Activated T-cell treated with anti-CD3 and anti-CD28 coated beads, Interleukin-2, amount 50 U/mL, for 1 hour (primary cell): ENCODE results near the gene CANT1.
A peak's percentile ranks its signal among the peaks of the same experiment; 100 is the strongest.
"Not testable (repeated sequence)": the region's sequence is repeated elsewhere in the genome, so short reads cannot be mapped to it uniquely, and the experiment has no call there.

Source experiments
- DNase-seq: peaks from one replicate; pipeline ENCODE4 v3.0.0-alpha.2; 2020

The CANT1 gene

DNA sequence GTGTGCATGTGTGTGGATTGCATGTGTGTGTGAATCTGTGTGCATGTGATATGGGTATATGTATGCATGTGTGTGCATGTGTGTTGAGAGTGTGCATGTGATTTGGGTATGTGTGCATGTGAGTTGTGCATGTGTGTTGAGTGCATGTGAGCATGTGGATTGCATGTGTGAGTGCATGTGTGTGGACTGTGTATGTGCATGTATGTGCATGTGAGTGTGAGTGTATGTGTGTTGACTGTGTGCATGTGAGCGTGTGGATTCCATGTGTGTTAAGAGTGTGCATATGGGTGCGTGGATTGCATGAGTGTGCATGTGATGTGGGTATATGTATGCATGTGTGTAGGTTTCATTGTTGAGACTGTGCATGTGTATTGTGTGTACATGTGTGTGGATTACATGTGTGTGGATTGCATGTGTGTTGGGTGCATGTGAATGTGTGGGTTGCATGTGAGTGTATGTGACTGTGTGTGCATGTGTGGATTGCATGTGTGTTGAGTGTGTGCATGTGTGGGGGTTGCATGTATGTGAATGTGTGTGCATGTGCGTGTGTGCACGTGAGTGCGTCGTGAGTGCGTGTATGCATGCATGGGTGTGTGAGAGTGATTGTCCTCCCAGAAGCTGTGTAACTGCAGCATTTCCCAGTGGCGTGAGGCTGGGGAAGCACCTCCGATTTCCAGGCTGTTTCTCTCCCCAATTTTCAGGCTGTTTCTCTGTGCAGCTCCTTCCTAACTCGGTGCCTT is 33.8 kb upstream of the CANT1 start:
- no peak for DNase-seq

DNA sequence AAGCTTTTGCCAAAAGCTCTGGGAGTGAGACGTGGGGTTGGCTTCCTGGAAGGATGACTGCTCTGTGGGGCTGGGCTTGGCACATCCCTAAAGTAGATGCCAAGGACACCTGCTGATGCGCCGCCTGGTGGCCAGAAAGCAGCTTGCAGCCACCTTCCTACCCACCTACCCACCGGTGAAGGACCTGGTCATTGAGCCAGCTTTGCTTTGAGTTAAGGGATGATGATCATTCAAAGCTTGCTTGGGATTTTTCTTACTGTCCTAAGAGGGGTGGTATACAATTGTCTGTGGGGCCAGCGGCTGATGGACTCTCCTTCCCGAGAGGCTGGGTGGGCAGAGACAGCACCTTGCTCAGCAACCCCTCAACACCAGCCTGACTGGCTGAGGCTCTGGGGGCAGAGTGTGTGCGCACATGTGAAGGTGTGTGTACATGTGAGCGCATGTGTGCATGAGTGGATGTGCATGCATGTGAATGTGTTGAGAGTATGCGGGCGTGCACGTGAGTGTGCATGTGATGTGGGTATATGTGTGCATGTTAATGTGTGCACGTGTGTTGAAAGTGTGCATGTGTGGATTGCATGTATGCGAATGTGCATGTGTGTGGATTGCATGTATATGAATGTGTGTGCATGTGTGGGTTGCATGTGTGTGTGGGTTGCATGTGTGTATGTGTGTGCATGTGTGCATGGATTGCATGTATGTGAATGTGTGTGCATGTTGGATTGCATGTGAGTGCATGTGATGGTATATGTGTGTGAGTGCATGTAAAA is 33.0 kb upstream of the CANT1 start:
- DNase-seq: peak; percentile 76

DNA sequence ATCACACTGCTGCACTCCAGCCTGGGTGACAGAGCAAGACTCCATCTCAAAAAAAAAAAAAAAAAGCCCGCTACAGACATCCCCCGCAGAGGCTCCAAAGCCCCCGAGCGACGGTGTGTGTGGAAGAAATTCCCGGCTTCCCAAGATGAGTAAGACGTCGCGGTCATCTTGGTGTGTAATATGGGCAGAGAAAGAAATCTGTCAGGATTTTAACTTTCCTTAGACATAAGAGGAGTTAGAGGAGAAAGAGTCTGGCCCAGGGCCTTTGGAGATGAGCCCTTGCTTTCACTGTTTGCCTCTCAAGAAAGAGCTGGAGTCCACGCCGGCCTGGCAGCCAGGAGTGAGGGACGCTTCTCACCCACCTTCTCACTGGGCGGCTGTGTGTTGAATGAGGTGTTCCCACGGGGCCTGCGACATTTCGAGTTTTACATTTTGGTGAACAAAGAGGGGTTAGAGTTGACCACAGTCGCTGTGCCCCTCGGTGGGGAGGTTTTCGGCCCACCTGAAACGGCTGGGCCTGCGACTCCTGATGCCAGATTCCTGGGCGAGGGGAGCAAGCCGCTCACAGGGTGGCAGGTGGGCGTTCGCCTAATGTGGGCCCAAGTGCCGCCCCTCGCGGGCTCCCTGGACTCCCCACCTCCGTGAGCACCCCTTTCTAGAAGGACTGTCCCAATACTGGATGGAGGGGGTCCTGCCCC is 32.3 kb upstream of the CANT1 start:
- DNase-seq: no peak

DNA sequence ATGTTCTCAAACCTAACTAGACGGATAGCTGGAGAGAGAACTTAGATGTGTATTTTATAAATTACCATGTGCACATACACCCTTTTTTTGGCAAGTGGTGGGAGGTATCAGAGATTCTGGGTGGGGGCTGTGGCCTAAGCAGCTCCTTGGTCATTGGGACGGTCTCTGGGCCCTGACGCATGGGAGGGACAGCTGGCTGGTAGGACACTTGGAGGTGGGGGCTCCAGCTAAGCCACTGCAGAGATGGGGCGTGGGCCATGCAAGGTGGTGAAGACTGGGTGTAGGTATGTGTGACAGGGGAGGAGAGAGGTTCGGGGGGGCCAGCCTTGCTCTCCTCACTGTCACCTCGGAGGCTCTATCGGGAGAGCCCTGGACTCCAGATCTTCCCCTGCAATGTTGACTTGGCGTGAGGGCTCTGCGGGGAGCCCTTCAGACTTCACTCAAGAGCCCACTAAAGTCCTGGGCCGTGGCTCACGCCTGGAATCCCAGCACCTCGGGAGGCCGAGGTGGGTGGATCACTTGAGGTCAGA is 31.5 kb upstream of the CANT1 start:
- DNase-seq: no peak

DNA sequence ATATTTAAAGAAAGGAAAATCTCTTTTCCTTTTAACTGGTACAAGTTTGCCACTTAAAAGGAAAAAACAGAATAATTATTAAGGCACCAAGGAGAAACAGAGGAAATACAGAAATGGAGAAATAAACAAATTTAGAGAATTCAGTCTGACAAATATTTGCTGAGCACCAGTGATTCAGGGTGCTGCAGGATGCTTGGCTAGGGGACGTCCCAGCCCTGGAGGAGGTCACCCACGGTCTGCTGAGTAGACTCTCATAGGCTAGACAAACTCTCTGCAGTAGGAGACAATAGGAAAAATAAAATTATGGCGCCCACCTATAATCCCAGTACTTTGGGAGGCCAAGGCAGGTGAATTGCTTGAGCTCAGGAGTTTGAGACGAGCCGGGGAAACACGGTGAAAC is 30.3 kb upstream of the CANT1 start:
- DNase-seq: no peak

DNA sequence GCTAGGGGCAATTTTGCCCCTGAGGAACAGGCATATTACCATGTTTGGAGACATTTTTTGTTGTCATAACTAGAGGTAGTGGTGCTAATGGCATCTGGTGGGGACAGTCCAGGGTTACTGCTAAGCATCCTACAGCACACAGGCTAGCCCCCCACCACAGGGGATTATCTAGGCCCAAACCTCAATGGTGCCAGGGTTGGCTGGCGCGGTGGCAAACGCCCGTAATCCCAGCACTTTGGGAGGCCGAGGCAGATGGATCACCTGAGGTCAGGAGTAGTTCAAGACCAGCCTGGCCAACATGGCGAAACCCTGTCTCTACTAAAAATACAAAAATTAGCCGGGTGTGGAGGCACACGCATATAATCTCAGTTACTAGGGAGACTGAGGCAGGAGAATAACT is 29.6 kb upstream of the CANT1 start:
- no peak for DNase-seq

DNA sequence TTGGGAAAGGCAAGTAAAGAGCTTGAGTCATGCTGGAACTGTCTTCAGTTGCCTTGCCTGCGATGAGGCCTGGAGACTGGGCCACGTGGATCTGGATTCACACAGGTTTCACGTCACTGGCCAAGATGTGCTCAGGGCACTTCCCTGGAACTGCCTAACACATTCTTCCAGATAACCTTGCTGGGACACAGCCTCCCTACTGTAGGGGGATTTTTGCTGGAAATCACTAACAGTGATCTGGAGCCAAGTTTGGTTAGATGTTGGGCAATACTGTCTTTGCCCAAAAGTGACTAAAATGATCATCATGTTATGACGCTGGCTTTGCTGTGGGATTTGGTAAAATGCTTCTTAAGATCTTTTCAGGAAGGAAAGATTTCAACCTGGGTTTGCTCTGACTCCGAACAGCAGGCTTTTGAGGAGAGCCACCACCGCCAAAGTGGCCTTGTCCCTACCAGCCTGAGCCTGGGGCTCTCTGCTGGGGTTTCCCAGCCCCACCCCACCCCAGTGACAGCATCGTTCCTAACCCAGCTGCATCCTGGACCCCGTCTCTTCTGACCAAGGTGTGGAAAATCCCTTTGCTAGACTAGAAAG is 29.1 kb upstream of the CANT1 start:
- no peak for DNase-seq

DNA sequence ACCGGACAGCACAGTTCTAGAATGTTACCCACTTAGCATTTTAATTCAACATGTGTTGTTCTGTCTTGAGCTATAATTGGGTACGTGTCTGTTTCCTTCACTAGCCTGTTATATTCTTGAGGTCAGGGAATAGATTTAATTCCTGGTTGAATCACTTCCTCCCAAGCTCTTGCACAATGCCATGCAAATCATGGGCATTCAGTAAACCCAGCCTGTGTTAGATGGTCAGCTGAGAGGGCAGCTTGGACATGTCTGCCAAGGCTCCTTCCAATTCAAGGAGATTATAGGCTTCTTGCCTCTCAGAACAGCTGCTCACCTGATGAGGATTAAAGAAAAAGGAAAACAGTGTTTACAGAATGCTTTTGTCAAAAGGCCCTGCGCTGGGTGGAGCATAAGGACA is 27.0 kb upstream of the CANT1 start:
- DNase-seq: no peak

DNA sequence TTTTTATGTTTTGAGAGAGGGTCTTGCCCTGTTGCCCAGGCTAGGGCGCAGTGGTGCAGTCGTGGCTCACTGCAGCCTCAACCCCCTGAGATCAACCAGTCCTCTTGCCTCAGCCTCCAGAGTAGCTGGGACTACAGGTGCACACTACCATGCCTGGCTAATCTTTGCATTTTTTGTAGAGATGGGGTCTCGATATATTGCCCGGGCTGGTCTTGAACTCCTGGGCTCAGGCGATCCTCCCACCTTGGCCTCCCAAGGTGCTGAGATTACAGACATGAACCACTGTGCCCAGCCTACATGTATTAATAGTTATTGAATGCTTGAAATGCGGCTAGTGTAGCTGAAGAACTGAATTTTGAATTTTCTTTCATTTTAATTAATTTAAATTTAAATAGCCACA is 26.6 kb upstream of the CANT1 start:
- no peak for DNase-seq

DNA sequence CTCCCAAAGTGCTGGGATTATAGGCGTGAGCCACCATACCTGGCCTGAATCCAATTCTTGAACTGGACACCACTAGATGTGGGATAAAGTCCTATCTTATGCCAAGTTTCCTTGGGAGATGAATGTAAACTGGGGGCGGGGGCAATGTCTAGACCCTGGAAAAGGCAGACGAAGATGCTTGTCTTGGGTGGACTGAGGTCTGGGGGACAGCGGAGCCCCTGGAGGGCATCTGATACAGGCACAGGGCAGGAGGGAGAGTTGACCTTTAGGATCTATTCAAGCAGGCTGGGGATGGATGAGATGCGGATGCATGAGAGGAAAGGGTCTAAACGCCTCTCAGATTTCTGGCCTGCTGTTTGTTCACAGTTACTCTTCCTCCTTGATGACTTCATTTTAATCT is 26.1 kb upstream of the CANT1 start:
- no peak for DNase-seq

DNA sequence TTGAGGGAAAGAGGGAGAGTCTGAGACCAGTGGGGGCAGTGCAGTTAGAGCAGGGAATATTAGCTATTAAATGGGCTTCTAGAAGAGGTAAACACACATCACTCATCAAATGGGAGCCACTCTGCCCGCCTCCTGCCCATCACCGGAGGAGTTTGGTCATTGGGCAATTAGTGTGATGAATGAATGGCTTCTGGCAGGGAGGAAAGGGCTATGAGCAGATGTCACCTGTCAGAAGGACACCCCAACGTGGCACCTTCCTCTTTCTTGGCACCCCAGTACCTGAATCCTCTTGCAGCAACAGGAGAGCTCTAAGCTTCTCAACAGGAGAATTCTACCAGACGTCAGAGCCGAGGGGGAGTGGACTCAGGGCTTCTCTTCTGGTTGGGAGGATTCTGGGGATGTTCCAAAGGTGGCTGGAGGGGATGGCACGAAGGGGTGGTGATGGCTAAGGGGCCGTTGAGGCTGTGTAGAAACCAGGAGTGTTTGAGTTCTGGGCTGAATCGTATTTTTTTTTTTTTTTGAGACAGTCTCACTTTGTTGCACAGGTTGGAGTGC is 25.4 kb upstream of the CANT1 start:
- no peak for DNase-seq

DNA sequence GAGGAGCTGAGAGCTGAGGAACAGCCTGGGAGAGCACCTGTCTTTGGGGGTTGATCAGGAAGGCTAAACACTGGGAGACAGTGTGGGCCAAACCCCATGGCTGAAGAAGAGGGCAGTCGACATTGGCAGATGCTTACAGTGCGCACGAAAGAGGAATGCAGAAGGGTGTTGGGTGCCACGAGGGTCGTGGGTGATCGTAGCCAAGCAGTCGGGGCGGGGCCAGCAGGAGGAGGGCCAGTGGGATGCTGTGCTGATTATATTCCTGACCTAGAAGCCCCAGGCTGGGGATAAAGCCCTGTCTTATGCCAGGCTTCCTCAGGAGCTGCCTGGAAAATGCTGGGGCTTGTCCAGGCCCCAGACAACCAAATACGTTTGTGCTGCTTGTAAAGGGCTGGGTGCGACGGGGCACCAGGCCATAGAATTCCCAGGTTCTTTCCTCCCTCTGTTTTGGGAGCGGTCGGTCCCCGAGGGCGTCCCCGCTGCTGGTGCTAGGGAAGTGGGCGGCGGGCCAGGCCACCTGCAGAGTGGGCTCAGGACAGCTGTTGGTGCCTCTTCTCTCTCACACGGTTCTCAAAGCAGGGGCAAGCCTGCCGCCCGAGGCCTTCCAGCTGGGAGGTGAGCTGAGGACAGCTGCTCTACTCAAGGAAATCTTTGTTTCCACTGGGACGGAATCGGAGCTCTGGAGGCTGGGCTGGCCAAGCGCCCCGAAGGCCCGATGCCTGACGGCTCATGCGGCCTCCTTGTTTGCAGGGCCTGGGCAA is 24.4 kb upstream of the CANT1 start:
- no peak for DNase-seq

DNA sequence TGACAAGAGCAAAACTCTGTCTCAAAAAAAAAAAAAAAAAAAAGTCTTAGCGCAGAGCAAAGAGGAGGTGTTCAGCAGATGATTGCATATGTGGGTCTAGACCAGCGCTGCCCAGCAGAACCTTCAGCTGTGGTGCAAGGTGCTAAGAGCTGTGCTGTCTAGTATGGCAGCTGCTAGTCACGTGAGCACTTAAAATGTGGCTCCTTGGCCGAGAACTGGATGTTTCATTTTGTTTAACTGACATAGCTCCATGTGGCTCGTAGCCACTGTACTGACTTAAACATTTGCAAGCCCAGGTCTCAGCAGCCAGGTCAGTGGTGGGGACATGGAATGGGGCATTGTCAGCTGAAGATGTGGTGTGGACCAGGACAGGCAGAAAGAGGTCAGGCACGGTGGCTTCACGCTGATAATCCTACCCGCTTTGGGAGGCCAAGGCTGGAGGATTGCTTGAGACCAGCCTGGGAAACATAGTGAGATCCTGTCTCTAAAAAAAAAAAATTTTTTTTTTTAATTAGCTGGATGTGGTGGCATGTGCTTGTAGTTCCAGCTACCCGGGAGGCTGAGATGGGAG is 23.6 kb upstream of the CANT1 start:
- DNase-seq: no peak

DNA sequence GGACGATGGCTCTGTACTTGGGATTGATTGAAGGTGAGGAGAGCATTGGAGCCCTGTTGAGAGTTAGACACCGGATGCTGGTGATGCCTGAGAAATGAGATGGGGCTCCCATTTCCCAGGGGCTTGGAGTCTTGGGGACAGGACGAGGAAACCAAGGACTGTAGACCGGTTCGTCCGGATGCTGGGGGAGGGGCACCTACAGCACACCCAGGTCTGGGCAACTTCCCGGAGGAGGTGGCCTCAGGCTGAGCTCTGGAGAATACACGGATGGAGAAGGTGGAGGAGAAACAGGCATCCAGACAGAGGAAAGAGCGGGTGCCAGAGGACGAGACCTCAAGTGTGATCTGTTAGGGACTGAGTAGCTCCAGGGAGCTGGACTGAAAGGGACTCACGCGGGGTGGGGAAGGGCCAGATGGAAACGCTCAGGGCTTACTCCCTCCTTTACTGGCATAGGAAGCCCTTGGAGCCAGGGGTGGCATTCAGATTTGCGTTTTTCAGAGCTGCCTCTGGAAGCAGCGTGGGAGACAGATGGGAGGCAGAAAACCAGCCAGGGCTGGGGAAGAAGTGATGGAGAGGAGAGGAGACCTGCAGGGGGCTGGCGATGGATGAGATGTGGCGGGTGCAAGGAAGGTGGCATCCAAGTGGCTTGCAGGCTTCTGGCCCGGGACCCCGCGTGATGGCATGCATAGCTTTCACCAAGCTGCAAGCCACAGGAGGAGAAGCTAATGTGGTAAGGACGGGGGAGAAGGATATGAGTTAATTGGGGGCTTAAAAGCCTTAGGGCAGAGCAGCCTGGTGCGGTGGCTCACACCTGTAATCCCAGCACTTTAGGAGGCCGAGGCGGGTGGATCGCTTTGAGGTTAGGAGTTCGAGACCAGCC is 22.7 kb upstream of the CANT1 start:
- DNase-seq: no peak

DNA sequence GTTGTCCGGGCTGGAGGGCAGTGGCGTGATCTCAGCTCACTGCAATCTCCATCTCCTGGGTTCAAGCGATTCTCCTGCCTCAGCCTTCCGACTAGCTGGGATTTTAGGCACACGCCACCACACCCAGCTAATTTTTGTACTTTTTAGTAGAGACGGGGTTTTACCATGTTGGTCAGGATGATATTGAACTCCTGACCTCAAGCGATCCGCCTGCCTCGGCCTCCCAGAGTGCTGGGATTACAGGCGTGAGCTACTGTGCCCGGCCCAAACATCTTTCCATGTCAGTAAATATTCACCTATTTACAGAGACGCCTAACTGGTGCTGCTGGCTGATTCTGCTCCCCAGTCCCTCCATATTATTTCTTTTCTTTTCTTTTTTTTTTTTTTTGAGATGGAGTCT is 21.1 kb upstream of the CANT1 start:
- not testable (repeated sequence) for DNase-seq

DNA sequence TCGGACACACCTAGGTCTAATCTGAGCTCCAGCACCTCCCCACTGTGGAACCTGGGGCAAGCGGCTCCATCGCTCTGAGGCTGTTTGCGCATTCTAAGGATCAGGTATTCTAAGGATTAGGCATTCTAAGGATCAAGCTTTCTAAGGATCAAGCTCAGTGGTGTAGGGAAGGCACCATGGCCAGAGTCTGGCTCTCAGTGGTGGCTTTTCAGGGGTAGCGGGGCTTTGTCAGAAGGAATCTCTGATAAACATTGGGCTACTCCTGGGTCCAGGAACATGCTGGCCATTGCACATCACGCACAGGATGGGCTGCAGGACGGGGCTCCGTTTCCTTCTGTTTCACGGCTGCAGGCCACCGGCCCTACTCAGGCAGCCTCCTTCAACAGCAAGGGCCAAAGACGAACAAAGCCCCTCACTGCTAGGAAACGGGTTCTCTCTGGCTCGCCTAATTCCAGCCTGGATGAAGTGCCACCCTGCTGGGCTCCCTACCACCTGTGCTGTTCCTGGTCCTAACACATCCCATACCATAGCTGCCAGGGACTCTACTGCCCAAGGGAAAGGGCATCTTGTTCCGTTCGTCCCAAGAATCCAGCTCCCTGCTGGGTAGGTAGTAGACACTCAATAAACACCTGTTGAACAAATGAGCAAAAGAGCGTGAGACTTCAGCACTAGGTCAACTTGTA is 19.9 kb upstream of the CANT1 start:
- no peak for DNase-seq

DNA sequence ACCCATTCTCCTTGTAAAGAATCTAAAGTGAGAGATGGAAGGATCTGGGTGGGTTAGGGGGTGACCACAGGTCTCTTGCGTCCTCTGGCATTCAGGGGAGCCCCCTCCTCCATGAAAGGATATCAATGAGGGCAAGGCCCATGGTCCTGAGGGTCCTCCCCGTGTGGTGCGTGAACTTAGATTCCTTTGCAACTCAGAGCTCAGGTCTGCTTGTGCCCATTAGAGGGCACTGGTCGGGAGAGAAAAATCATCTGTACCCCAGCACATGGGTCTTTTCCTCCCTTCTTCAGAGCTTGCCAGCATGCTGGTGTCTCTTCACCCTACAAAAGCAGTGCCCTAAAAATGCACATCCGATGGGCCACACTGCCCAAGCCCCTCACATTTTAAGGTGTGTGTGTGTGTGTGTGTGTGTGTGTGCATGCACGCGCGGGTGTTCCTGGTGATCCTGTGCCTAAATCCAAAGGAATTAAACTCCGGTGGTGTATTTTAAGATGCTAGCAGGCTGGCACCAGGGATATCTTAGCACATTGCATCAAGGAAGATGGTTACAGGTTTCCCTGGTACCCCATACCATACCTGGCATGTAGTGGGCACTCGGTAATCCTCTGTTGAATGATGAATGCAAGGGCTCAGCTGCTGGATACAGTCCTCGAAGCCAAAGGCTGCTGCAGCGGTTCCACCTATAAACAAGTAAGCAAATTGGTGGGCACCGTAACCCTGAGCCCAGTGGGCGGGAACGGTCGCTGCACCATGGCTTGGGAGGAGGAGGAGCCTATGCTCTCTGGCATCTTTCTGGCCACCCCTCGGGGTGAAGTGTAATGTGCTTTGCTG is 19.1 kb upstream of the CANT1 start:
- DNase-seq: no peak

DNA sequence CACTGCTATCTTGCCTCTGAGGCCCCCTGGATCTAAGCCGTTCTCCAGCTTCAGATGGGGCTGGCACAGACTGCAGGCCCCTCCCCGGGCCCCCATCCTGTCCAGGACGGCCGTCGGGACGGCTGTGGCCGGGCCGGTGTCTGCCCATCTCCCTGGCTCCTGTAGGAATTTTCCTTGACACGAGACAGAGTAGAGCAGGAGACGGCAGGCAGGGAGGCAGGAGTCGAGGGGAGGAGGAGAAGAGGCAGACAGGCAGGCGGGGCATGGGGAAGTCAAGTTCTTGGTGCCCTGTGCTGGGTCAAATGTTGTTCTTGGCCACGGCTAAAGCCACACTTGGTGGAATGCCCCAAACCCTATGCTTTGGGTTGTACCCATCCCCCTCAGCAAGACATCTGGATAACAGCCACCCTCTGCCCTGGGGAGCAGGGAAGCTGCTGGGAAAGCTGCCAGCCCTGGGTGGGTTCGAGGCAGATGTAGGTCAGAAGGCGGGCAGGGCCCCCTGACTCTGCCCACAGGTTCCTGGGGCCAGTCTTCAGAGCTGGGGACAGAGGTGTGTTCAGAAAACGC is 18.4 kb upstream of the CANT1 start:
- DNase-seq: no peak
